ENCODE results near the gene PRPSAP1. TPM values are rescaled to one million over a fixed set of nuclear protein-coding genes. Genes with fewer than 3 reads are reported as not detected.

Gene PRPSAP1
- total and polyA plus RNA-seq, 2 of the 8 experiments (the other 6 are each of a cell fraction or from before 2014, with no cell fraction given), result 32.0 to 54.2 TPM

GRCh38 chr17:76329664-76330063, 24.1 kb downstream of the PRPSAP1 start:
- H3K4ac ChIP-seq (replicated peaks; ENCODE audit: insufficient read length, low read depth, low read length), result no peak overlapping the region
- TF ChIP-seq CHD1 (IDR thresholded peaks at IDR 0.05; ENCODE audit: low read depth, low read length) (no peak), MAX (IDR thresholded peaks at IDR 0.05) (no peak), CREB1 (IDR thresholded peaks at IDR 0.05) (no peak), TAF1 (IDR thresholded peaks at IDR 0.05; ENCODE audit: low read depth, low read length) (no peak), SP4 (IDR thresholded peaks at IDR 0.05; ENCODE audit: low read length) (no peak), GABPA (IDR thresholded peaks at IDR 0.05; ENCODE audit: borderline replicate concordance, insufficient read depth, low read length) (no peak), TCF12 (IDR thresholded peaks at IDR 0.05; ENCODE audit: low read depth, low read length) (no peak), BACH1 (IDR thresholded peaks at IDR 0.05; ENCODE audit: low read length) (no peak), USF2 (IDR thresholded peaks at IDR 0.05; ENCODE audit: low read length) (no peak), CTBP2 (IDR thresholded peaks at IDR 0.05; ENCODE audit: borderline replicate concordance, insufficient read depth, insufficient read length, low read length) (no peak), KDM4A (IDR thresholded peaks at IDR 0.05; ENCODE audit: low read depth, low read length, severe bottlenecking) (no peak)
- H3K23me2 ChIP-seq (ENCODE audit: low read depth, low read length), result no peaks in the 10 kb centered on the region
- no peak overlapping the region for H2BK5ac ChIP-seq (ENCODE audit: low read depth, low read length)
- H3K9ac ChIP-seq (replicated peaks in 1 of 4; ENCODE audit: extremely low read depth in 1 of 4, low read depth in 3 of 4, low read length in 3 of 4), result no peak overlapping the region
- no peak overlapping the region for H3K56ac ChIP-seq (replicated peaks; ENCODE audit: insufficient read length, low read depth, low read length)
- no peak overlapping the region for H3K18ac ChIP-seq (ENCODE audit: extremely low read depth, low read length)
- H3K23ac ChIP-seq (ENCODE audit: insufficient read length), result no peak overlapping the region
- DNase-seq (ENCODE audit: low read depth in 1 of 2, low spot score in 2 of 2) (no peak), FAIRE-seq (no peak)
- H3K79me1 ChIP-seq (ENCODE audit: low read depth, low read length), result peaks cover 4% of the 10 kb centered on the region; the same call in 1 of the 2 replicates
- no peak overlapping the region for H2BK12ac ChIP-seq (ENCODE audit: low read depth, low read length)
- H3K14ac ChIP-seq (ENCODE audit: insufficient read length), result no peak overlapping the region
- no peak overlapping the region for H3K4me2 ChIP-seq (ENCODE audit: insufficient read depth in 1 of 2, low read depth in 2 of 2, low read length in 2 of 2)
- H2BK20ac ChIP-seq (ENCODE audit: low read length), result no peak overlapping the region
- no peak overlapping the region for H4K8ac ChIP-seq (ENCODE audit: extremely low read depth, insufficient read depth, low read length)
- peaks cover 3 to 31% (median 9%) of the 10 kb centered on the region in 4 experiments; a peak in 5 of 8 replicates for H3K36me3 ChIP-seq (ENCODE audit: control insufficient read depth in 2 of 4, insufficient read depth in 4 of 4, low read length in 3 of 4)
- no peak overlapping the region for H3K4me3 ChIP-seq (ENCODE audit: extremely low read depth in 1 of 4, insufficient read depth in 2 of 4, low read depth in 3 of 4, low read length in 4 of 4)
- H2BK120ac ChIP-seq (replicated peaks; ENCODE audit: low read depth, low read length), result no peak overlapping the region
- H2AFZ ChIP-seq (ENCODE audit: low read length), result no peak overlapping the region
- no peak overlapping the region for H2AK5ac ChIP-seq (ENCODE audit: low read depth, low read length)
- WGBS, 2 experiments (ENCODE audit: extremely low coverage in 1 of 2, insufficient coverage in 1 of 2, insufficient read length in 1 of 2, insufficient replicate concordance in 2 of 2, low coverage in 1 of 2, low lambda C conversion rate in 2 of 2, missing lambda C conversion rate in 1 of 2), result 94% methylated on average over 8 of the region's 8 CpGs; no CpG with 5 or more reads in 1 of the 2 experiments
- no peak overlapping the region for H4K5ac ChIP-seq (ENCODE audit: insufficient read length, low read depth, low read length)
- no peak overlapping the region for H2BK15ac ChIP-seq (ENCODE audit: low read length)
- H3K27ac ChIP-seq (ENCODE audit: low read depth, low read length), result no peak overlapping the region
- POLR2A ChIA-PET (ENCODE audit: partially characterized antibody), result interaction anchor here (0.6 kb wide), 1 partner anchor 24 kb away, joined by 4 read pairs; no protein-coding TSS in a partner anchor
- CTCF ChIA-PET (ENCODE audit: partially characterized antibody), result interaction anchor here (0.6 to 6.3 kb wide), 4 partner anchors 10 to 254 kb away, joined by 3 to 32 read pairs (median 3); partner anchors contain the start of gene PRPSAP1
- no peaks in the 10 kb centered on the region for H3K4me1 ChIP-seq (replicated peaks in 1 of 4; ENCODE audit: control insufficient read depth in 3 of 4, insufficient read depth in 4 of 4, low read length in 3 of 4)
- peaks cover 0 to 5% of the 10 kb centered on the region in 2 experiments for H4K20me1 ChIP-seq (replicated peaks in 1 of 2; ENCODE audit: control insufficient read depth in 1 of 2, insufficient read depth in 2 of 2, low read length in 2 of 2)
- no peak overlapping the region for H4K91ac ChIP-seq (replicated peaks; ENCODE audit: insufficient read length, low read length)
- H3K79me2 ChIP-seq (ENCODE audit: control insufficient read depth in 1 of 2, insufficient read depth in 2 of 2, low read length in 2 of 2), result no peaks in the 10 kb centered on the region; a peak in 1 of 4 replicates
- no peaks in the 10 kb centered on the region for H3K27me3 ChIP-seq (replicated peaks in 1 of 4; ENCODE audit: control insufficient read depth in 3 of 4, extremely low read depth in 1 of 4, insufficient read depth in 3 of 4, low read length in 3 of 4)
- no peaks in the 10 kb centered on the region for H3K9me3 ChIP-seq (ENCODE audit: insufficient read depth in 2 of 2, low read depth in 1 of 2, low read length in 1 of 2)
